NCI-H446 (cell line): ENCODE measurements around the gene ZFYVE28.
"Not testable (repeated sequence)": the region's sequence is repeated elsewhere in the genome, so short reads cannot be mapped to it uniquely, and the experiment has no call there.

Source experiments
- DNase-seq, 2 experiments: peaks; one replicate each; lab custom pipeline; 2025; lab: John Stamatoyannopoulos, UW

ZFYVE28 gene

DNA sequence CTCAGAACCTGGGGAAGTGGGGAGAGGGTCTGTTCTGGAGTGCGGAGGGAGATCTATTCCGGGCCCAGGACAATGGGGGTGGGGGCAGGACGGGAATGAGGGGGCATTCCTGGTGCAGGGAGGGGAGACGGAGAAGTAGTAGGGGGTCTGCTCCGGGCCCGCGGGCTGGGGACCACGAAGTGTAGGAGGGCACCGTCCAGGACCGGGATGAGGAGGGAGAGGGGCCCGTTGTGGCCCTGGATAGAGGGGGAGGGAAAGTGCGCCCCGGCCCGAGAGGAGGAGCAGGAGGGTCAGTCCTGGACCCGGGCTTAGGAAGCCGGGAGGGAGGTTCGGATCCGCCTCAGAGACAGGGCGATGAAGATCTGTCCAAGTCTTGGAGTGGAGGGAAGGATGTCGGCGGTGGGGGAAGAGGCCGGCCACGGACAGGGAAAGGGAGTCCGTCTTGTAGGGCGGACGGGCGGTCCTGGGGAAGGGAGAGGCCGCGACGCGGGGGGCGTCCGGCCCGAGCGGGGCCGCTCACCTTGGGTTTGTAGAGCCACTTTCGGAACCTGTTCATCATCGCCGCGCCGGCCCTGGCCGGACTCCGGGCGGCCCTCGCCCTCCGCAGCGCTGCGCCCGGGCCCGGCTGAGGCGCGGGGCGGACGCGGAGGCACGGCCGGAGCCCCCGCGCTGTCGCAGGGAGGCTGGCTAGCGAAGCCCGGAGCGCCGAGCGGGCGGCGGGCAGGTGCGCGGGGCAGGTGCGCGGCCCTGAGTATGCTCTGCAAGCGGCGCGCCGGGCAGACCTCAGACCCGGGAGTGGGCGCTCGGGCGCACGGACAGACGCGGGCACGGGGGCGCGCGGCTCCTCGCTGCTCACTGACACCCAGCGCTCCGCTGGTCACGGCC is at the start of gene ZFYVE28:
Gene ZFYVE28, minus strand, starts transcription at position 881 of the 885 bp plus-strand sequence. Its CDS starts 322 bp downstream, at position 559.
- no peak for DNase-seq

DNA sequence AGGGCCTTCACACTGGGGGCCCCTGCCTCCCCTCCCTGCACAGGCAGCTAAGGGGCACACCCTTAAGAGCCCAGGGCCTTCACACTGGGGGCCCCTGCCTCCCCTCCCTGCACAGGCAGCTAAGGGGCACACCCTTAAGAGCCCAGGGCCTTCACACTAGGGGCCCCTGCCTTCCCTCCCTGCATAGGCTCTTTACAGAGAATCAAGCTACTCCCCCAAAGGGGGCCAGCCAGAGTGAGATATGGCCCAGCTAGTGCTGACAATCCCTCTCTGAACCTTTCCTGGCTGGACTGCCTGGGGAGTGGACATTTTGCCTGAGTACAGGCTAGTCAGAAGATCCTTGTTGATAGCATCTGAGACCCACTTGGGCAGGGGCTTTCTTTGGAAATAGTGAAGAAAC is 47.1 kb upstream of the ZFYVE28 start:
- not testable (repeated sequence) for DNase-seq

GRCh38 chr4:2465032-2465431 is 46.6 kb upstream of the ZFYVE28 start:
- no peak for DNase-seq

DNA sequence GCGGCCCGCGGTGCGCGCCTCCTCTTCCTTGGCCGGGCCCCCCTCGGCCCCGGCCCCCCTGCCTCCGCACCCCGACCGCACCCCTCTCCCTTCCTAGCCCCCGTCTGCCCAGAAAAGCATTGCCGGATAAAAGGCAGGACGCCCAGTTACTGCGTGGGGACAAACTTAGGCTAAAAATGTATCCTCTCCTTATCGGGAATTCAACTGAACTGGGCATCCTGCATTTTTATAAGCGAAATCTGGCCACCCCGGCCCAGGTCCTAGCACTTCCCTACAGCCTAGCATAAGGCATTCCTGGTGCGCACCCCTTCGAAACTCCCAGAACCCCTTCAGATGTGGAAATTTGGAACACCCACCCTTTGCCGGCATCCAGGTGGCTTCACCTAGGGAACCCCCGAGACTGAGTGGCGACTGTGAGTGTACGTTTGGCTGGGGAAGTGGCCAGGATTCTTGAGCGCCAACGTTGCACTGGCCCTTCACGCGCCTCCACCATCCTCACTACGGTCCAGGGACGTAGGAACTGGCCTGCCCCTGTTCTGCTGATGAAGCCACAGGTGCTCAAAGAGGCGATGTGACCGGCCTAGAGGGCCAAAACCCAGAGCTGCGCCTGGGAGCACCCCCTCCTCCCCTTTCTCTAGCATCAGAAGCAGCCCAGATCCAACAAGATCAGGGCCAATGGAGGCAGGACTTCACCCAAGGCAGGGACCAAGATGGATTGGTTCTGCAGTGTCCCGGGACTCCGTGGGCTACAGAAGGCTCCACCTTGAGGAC is 44.7 kb upstream of the ZFYVE28 start:
- no peak for DNase-seq

DNA sequence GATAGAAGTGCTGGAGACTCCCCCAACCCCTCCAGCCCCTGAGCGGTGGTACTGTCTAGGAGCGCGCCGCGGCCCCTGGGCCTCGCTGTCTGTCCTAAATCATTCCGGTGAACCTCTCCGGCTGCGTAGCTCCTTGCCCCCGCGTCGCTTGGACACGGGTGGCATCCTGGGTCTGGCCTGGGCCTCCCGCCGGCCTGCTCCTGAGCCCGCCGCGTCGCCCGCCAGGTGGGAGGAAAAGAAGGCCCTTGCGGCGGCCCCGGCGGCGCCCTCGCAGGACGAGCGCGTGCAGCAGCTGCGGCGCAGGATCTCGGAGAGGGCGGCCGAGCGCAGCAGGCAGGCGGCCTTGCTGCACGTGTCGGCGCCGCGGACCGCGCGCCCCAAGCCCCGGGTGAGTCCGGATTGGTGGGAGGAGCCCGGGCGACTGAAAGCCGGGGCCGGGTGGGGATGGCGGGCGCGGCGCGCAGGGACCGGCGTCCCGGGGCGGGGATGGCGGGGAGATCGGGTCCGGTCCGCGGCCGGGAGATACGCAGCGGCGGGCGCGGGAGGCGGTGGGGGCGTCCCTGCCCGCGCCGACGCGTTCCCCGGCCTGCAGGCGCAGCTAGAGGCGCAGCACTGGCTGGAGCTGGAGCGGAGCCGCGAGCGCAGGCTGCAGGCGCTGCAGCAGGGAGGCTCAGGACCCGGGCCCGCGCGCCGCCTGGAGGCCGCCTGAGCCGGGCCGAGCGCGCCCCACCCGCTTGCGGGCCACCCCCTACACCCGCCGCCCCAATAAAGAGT is 44.0 kb upstream of the ZFYVE28 start:
- peak in 1 of 2 experiments; percentile 40 for DNase-seq

DNA sequence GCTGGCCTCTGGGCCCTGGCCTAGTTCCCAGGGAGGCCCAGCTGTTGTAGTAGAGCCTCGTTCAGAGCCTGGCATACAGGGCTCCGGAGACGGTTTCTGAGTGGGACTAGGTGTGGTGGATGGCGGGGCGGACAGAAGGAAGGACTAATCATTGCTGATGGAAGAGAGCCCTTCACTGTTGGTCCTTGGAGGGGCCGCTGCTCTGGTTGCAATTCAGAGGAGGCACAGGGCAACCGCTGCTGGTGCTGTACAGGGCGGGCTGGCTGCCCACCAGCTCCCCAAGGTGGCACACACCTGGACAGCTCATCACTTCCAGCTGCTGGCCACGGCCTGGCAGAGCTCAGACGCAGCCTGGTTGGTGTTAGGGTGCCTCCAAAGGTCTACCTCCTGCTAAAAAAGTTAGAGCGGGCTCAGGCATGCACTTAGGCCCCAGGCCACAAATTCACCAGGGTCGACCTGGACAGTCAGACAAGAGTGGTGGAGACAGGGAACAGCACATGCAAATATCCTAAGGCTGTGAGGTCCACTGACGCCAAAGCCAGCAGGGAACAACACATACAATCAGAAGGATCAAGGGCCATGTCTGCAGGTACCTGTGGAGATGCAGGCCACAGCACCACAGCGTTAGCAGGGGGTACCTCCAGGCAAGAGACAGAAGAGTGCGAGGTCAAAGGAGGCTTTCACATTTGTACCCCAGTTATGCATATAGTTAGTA is 43.0 kb upstream of the ZFYVE28 start:
- DNase-seq = no peak

- no peak for DNase-seq
These were observed 41.3 kb upstream of the ZFYVE28 start for GRCh38 chr4:2459589-2460349.

DNA sequence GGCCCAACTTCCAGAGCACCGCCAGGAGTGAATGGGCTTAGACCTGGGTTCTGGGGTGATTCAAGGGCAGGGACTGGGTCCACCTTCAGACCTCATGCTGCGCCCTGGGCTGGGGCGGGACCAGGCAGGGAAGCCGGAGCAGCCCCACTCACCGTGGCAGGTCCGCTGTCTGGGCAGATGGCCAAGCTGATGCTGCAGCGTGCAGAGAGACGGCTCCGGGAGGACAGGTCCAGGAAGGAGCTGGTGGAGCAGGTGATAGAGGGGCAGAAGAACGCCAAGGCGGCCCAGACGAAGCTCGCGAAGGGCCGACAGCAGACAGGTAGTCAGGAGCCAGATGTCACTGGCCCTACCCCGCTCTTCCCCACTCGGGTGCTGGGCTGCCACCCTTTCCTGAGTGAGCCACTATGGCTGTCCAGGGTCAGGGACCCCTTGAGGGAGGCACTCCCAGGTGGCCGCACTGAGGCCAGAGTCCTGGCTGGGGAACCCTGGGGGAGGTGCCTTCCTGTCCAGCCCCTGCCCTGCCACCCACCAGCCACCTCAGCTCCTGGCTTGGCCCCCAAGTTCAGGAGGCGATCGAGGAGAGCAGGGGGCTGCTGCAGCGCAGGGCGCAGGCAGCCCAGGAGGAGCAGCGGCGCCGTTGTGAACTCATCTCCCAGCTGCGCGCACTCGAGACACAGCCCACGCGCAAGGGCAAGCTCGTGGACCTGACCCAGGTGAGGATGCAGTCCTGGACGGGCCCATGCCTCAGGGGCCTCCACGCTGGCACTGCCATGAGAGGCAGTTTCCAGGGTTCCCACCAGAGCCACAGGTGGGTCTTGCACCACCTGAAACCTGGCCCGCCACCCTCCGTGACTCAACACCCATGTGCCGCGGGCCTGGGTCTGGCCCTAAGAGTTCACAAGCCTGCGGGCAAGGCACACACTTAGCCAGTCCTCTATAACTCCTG is 40.4 kb upstream of the ZFYVE28 start:
- DNase-seq = no peak

- no peak for DNase-seq
These were observed 39.2 kb upstream of the ZFYVE28 start for GRCh38 chr4:2457481-2458295.

DNA sequence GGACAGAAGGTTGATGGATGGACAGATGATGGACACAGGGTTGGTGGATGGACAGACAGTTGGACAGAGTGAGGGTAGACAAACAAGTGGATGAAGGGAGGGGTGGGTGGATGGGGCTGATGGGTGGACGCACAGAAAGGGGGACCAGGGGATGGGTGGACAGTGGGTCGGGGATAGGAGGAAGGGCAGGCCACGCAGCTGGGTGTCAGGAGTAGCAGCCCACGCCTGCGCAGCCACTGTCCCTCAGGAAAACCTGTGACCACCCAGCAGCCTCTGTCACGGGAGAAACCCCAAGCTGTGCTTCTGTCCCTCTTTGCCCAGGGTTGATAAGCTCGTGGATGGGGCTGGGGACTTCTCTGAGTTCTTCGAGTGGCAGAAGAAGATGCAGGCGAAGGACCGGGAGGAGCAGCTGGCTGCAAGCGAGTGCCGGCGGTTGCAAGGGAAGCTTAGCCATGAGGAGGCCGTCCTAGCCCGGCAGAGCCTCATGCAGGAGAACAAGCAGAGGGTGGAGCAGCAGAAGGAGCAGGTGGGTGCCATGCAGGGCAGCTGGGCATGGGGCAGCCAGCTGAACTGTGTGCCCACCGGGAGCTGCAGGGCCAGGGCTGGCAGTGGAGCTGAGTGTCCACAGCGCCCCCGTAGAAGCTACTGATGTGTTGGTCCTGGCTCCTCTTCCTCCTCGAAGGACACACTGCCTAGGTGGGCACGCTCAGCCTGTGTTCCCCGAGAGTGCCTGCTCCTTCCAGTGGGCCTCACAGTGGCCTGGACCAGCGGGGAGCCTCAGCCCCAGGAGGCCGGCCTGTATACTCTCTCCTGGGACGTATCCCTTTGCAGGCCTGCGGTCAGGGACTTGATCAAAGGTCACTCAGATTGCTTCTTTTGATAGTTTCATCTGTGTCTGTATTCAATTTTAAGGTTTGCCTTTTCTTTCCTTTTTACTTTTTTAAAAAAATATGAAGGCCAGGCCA is 33.7 kb upstream of the ZFYVE28 start:
- no peak for DNase-seq

- no peak for DNase-seq
These were observed 32.6 kb upstream of the ZFYVE28 start for GRCh38 chr4:2451036-2451520.

DNA sequence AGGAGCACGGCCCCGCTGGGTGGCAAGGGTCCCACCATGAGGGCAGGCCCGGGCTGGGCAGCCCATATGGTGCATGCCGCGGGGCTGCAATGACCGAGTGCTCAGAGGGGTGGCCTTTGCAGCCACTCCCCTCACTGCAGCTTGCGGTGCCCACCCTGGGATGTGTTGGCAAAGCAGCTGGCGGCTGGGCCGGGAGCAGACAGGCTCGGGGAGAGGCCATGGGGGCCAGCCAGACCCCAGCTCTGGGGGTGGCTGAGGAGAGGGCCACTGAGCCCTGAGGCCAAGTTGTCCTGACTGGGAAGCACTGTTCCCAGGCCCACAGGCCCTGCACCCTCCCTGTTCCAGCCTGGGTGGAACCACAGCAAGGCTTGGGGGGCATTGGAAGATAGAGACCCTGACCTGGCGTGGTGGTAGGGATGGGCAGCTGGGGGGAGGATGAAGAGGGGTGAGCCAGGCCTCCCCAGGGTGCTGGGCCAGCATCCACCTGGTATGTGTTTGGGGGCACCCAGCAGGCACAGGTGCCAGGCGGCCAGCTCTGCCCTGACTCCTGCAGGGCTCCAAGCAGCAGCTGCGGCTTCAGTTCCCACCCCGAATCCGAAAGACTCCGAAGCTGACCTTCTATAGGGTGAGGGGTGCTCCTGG is 32.1 kb upstream of the ZFYVE28 start:
- no peak for DNase-seq

GRCh38 chr4:2449511-2450392 is 31.3 kb upstream of the ZFYVE28 start:
- DNase-seq = no peak

DNA sequence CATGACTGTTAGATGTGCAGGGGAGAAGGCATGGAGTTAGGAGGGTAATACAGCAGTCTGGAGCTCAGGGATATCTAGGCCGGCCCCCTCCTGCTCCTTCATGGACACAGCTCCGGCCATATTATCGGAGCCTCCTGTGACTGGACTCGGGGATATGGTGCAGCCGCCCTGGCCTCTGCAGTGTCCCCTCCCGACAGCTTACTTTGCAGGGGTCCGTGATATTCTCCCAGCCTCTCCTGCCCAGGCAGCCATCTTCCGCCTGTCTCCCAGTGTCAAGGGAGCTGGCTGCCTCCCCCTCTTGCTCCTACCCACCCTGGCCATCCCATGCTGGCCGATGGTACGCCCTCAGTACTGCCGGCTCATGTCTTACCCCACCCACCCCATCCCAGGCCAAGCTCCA is 30.6 kb upstream of the ZFYVE28 start:
- no peak for DNase-seq

GRCh38 chr4:2448589-2448988 is 30.1 kb upstream of the ZFYVE28 start:
- DNase-seq = no peak
